PC-3 (cell line): ENCODE results near the gene MPG. TPM values are rescaled to one million over a fixed set of nuclear protein-coding genes. Genes with fewer than 3 reads are reported as not detected.

ENCODE experiments used
- ATAC-seq: fragments of 200-7000 bp; cut with Tn5 transposase; 2 replicates; pipeline ENCODE4 v1.9.1; 2020; ENCODE audit warnings: mild to moderate bottlenecking, moderate library complexity
- BruUV-seq: library from RNA; stranded (reverse); fragments of 400-500 nt; replicated peaks from 2 replicates; lab custom pipeline; 2021; lab: Mats Ljungman, UMichigan
- CTCF ChIA-PET: fragments of 300-600 bp; sonication (Branson Sonifier 250); formaldehyde crosslinking; loops from one replicate; lab custom pipeline; 2022; ENCODE audit warnings: antibody characterized with exemption; lab: Charles Lee
- POLR2A ChIA-PET: fragments of 300-600 bp; sonication (Branson Sonifier 250); formaldehyde crosslinking; loops from one replicate; lab custom pipeline; 2022; ENCODE audit warnings: antibody characterized with exemption; ENCODE audit not compliant: unreplicated experiment; lab: Charles Lee
- DNase-seq: peaks from one replicate; pipeline ENCODE4 v3.0.0-alpha.2; 2015
- H2AFZ ChIP-seq: fragments of 300-600 bp; sonication (generic); 2 replicates; pipeline ENCODE4 v1.6.0; 2016; ENCODE audit warnings: antibody characterized with exemption, low read length
- H3F3A ChIP-seq: fragments of 300-600 bp; sonication (generic); one replicate; pipeline ENCODE4 v1.6.0; 2017; ENCODE audit warnings: antibody characterized with exemption, low read length, control low read depth, mild to moderate bottlenecking; ENCODE audit not compliant: unreplicated experiment
- H3K27ac ChIP-seq: fragments of 300-600 bp; sonication (generic); 2 replicates; pipeline ENCODE4 v1.5.1; 2016; ENCODE audit warnings: mild to moderate bottlenecking, low read length
- H3K27me3 ChIP-seq: fragments of 300-600 bp; sonication (generic); 2 replicates; pipeline ENCODE4 v1.6.1; 2016; ENCODE audit warnings: low read length, mixed read lengths
- H3K36me3 ChIP-seq: fragments of 300-600 bp; sonication (generic); 2 replicates; pipeline ENCODE4 v1.6.1; 2016; ENCODE audit warnings: low read depth, mixed run types, low read length, mixed read lengths
- H3K4me1 ChIP-seq: fragments of 300-600 bp; sonication (generic); 2 replicates; pipeline ENCODE4 v1.5.1; 2016; ENCODE audit warnings: low read length; ENCODE audit not compliant: insufficient read depth
- H3K4me2 ChIP-seq: fragments of 300-600 bp; sonication (generic); 2 replicates; pipeline ENCODE4 v1.6.0; 2016; ENCODE audit warnings: low read length
- H3K4me3 ChIP-seq: fragments of 300-600 bp; sonication (generic); 2 replicates; pipeline ENCODE4 v1.5.1; 2016; ENCODE audit warnings: mild to moderate bottlenecking, low read length, mixed read lengths
- H3K79me2 ChIP-seq: fragments of 300-600 bp; sonication (generic); 2 replicates; pipeline ENCODE4 v1.6.1; 2017; ENCODE audit warnings: low read length, mixed read lengths
- H3K9ac ChIP-seq: fragments of 300-600 bp; sonication (generic); 2 replicates; pipeline ENCODE4 v1.6.0; 2016; ENCODE audit warnings: mild to moderate bottlenecking, low read length
- H3K9me2 ChIP-seq: fragments of 300-600 bp; sonication (generic); replicated peaks from 2 replicates; pipeline ENCODE4 v1.6.1; 2016; ENCODE audit warnings: mixed run types, low read length, mixed read lengths
- H3K9me3 ChIP-seq: fragments of 300-600 bp; sonication (generic); 2 replicates; pipeline ENCODE4 v1.6.1; 2016; ENCODE audit warnings: low read length, mixed read lengths
- H4K20me1 ChIP-seq: fragments of 300-600 bp; sonication (generic); 2 replicates; pipeline ENCODE4 v1.6.1; 2016; ENCODE audit warnings: low read length, mixed read lengths
- EZH2 ChIP-seq: fragments of 300-600 bp; sonication (generic); IDR thresholded peaks from one replicate; pipeline ENCODE4 v1.6.1; 2017; ENCODE audit warnings: antibody characterized with exemption, mild to moderate bottlenecking, low read length; ENCODE audit not compliant: unreplicated experiment
- EZH2phosphoT487 ChIP-seq: fragments of 300-600 bp; sonication (generic); IDR thresholded peaks from 2 replicates; pipeline ENCODE4 v1.6.1; 2018; ENCODE audit warnings: mild to moderate bottlenecking, antibody characterized with exemption, low read length, borderline replicate concordance
- intact Hi-C: fragments of 100-400 bp; cut with micrococcal nuclease; formaldehyde crosslinking; loops from 2 replicates; pipeline ENCODE4 v1.9.0; 2023
- total RNA-seq: library from RNA; depleted of rRNA; stranded (reverse); fragments of >200 nt; gene quantifications from 2 replicates; pipeline ENCODE4 v1.2.3, GENCODE V29; 2014
- TF ChIP-seq, protein P1 (sequence below): fragments of 300-600 bp; sonication (generic); conservative IDR thresholded peaks from 2 replicates; pipeline ENCODE4 v1.5.1; 2017; ENCODE audit warnings: antibody characterized with exemption, low read depth, mild to moderate bottlenecking, low read length

MPG gene
- total RNA-seq, 1 experiment from 2014 or later = 147 TPM

GRCh38 chr16:83060-83603 is 5.1 kb downstream of the MPG start:
- Histone ChIP-seq H3K4me3 (no peak overlapping the region), H3K27me3 (no peaks in the 10 kb centered on the region), H3K79me2 (peaks cover 10% of the 10 kb centered on the region), H2AFZ (no peak overlapping the region), H3K27ac (no peak overlapping the region), H3K9me3 (no peaks in the 10 kb centered on the region), H3F3A (no peaks in the 10 kb centered on the region), H3K4me1 (peaks cover 21% of the 10 kb centered on the region), H3K36me3 (no peaks in the 10 kb centered on the region; the same call in 1 of the 2 replicates), H4K20me1 (peaks cover 10% of the 10 kb centered on the region; the same call in 1 of the 2 replicates), H3K9ac (no peak overlapping the region), H3K9me2 (no peaks in the 10 kb centered on the region), H3K4me2 (no peak overlapping the region)
- intact Hi-C loops = no loop called here
- POLR2A ChIA-PET = no interaction called here
- TF ChIP-seq, protein P1, sequence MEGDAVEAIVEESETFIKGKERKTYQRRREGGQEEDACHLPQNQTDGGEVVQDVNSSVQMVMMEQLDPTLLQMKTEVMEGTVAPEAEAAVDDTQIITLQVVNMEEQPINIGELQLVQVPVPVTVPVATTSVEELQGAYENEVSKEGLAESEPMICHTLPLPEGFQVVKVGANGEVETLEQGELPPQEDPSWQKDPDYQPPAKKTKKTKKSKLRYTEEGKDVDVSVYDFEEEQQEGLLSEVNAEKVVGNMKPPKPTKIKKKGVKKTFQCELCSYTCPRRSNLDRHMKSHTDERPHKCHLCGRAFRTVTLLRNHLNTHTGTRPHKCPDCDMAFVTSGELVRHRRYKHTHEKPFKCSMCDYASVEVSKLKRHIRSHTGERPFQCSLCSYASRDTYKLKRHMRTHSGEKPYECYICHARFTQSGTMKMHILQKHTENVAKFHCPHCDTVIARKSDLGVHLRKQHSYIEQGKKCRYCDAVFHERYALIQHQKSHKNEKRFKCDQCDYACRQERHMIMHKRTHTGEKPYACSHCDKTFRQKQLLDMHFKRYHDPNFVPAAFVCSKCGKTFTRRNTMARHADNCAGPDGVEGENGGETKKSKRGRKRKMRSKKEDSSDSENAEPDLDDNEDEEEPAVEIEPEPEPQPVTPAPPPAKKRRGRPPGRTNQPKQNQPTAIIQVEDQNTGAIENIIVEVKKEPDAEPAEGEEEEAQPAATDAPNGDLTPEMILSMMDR = no peak
- TF ChIP-seq EZH2phosphoT487 (no peak), EZH2 (no peak)
- ATAC-seq = no peak
- no TSS peak for BruUV-seq
- no peak for DNase-seq
- CTCF ChIA-PET = no interaction called here

- Histone ChIP-seq H3K9me2 (no peaks in the 10 kb centered on the region), H3K9ac (no peak overlapping the region), H3F3A (no peaks in the 10 kb centered on the region), H3K27me3 (no peaks in the 10 kb centered on the region), H3K9me3 (no peaks in the 10 kb centered on the region), H3K36me3 (no peaks in the 10 kb centered on the region; the same call in 1 of the 2 replicates), H3K4me3 (no peak overlapping the region), H3K79me2 (peaks cover 3% of the 10 kb centered on the region; the same call in 1 of the 2 replicates), H3K4me1 (peaks cover 20% of the 10 kb centered on the region), H3K4me2 (peak overlapping the region; percentile 34; the same call in 1 of the 2 replicates), H2AFZ (no peak overlapping the region), H3K27ac (peak overlapping the region; percentile 71), H4K20me1 (peaks cover 10% of the 10 kb centered on the region; the same call in 1 of the 2 replicates)
- POLR2A ChIA-PET = no interaction called here
- DNase-seq = no peak
- intact Hi-C loops = no loop called here
- CTCF ChIA-PET = interaction anchor here (0.5 kb wide), 1 partner anchor 13 kb away, joined by 3 read pairs; no protein-coding TSS in a partner anchor
- BruUV-seq = no TSS peak
- peak; percentile 8; the same call in 1 of the 2 replicates for ATAC-seq
- TF ChIP-seq EZH2phosphoT487 (no peak), EZH2 (no peak)
- TF ChIP-seq, protein P1 = no peak
Measured at GRCh38 chr16:83781-84615, 6.0 kb downstream of the MPG start.
